ENCODE measurements around the gene ZNF445.

DNA sequence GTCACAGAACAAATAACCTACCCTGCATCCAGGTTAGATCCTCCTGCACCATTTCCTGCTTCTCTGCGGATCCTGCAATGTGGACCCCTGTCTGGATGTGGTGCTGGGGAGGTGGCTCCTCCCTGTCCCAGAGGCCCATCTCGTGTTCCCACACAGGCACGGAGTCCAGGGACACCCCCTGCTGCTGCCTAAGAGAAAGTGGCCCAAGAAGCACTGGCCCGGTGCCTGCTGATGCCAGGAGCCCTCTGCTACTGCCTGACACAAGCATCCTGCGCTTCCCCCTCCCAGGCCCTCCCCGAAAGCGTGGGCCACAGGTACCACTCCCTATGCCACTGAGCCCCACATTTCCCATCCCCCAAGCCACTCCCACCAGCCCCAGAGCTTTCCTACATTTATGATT, 48.6 kb downstream of the ZNF445 start:
- TF ChIP-seq, protein P1, sequence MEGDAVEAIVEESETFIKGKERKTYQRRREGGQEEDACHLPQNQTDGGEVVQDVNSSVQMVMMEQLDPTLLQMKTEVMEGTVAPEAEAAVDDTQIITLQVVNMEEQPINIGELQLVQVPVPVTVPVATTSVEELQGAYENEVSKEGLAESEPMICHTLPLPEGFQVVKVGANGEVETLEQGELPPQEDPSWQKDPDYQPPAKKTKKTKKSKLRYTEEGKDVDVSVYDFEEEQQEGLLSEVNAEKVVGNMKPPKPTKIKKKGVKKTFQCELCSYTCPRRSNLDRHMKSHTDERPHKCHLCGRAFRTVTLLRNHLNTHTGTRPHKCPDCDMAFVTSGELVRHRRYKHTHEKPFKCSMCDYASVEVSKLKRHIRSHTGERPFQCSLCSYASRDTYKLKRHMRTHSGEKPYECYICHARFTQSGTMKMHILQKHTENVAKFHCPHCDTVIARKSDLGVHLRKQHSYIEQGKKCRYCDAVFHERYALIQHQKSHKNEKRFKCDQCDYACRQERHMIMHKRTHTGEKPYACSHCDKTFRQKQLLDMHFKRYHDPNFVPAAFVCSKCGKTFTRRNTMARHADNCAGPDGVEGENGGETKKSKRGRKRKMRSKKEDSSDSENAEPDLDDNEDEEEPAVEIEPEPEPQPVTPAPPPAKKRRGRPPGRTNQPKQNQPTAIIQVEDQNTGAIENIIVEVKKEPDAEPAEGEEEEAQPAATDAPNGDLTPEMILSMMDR (IDR thresholded peaks at IDR 0.05), result no peak
- no peak for TF ChIP-seq EZH2phosphoT487 (IDR thresholded peaks at IDR 0.05)

Measured in neural progenitor cell (in vitro differentiated cells).